ENCODE results near the gene PGBD5.
"Not testable (repeated sequence)": the region's sequence is repeated elsewhere in the genome, so short reads cannot be mapped to it uniquely, and the experiment has no call there.

The PGBD5 gene

DNA sequence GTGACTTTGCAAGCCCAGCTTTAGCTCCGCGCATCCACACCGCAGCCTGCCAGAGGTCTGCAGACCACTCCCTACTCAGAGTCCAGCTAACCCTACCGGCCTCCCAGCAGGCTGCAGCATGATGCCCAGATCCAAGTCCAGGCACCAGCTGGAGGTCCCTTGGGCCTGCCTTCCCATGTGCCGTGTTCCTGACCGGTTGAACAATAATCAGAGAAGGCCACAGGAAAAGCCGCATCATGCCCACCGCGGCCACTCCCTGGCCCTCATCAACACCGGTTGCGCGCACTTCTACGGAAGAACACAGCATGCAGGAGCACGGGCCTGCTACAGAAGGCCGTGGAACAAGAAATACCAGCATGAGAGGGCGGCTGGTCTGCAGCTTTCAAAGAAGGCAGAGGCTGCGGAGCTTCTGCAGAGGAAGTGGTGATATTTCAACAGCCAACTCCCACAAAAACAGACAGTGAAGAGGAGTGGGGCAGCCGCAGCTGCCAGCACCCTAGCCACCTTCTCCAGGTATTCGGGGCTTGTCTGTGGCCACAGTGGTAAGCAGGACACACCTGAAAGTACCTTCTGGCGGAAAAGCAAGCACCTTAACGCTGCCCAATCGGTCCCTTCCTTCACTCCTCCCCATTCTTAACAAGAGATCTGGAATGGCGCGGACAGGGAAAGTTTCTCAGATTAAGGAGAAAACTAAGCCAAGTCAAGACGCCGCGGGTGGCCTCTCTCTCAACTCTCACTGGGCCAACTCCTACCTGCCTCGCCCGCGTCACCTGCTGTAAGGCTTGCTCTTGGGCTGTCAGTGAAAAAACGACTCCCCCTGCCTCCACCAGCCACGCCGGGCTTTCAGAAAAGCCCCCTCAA is 1.5 kb downstream of the PGBD5 start:
- DNase-seq, result no peak

DNA sequence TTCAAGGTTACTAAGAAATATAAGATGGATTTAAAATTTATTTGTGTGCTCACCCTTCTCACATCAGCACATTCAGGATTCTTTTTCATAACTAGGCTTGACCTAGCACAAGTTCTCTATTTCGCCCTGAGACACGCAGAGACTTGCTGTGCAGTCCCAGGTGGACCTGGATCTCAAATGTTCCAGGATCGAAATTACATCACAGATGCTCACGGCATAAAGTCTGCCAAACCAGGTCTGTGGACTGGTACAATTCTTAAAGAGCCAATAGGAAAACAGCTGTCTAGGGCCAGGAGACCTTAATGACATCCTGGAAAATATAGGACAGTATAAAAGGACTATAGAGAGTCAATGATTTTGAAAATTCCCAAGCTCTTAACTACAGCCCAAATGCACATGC is 2.2 kb downstream of the PGBD5 start:
- DNase-seq, result no peak

DNA sequence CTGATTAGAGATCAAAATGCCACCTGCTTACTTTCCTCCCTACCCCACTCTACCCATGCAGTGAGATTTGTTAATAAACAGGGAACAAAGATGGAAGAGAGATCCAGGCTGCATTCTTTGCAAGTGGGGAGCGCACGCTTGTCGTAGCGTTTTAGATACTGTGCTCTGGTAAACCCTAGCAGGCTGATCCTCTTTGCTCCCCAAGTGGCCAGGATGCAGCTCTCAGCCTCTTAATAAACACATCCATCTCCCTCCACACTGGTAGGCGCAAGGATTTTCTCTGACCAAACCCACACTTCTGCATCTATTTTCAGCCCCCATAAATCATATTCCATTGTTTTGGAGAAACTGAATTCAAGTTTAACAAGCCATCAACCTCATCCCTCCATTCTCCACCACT is 2.9 kb downstream of the PGBD5 start:
- no peak for DNase-seq

DNA sequence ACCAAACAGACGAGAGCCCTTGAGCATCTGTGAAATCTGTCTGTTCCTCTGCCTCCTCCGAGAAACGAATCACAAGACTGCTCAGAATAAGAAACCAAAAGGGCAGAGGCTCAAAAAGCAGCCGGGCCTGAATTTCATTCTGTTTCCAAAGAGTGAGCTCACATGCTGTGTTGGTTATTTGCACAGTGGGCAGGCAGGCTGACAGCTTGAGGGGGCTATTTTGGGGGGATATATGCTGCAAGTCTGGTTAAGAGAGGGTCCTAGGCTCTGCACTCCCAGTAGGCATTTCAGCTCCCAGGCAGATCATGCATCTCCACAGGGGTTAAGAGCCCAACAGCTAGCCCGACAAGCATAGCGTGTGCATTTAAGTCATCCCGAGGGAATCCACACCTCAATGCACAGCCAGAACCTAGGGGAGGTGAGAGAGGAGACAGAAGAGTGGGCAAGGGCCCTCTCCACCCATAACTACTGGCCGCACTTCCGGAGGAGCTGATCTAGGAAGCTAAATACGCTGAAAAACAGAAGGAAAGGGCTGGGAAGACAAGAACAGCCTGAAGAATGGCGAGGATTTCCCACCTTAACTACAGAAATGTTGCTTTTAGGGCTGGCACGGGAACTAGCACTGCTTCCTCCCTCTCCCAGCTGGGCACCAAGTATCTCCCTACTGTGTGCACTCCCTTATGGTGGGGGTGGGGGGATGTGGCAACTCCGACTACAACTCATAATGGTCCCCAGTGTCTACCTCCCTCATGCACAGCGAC is 3.7 kb downstream of the PGBD5 start:
- no peak for DNase-seq

DNA sequence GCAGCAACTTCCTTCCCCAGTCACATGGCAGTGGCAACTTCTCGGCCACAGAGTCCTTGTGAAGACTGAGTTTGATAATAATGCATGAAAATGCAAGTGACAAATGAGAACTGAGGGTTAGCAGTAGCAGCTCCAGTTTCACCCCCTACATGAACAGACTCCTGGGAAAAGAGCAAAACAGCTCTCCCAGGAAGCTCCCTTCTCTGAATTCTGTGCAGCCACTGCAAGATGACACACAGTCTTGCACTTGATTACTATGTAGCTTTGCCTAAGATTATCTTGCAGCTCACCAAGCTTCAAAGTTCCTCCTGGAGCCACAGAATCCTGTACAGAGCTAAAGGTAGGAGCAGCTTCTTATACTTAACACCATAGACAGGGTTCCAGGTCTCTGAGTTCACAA is 4.7 kb downstream of the PGBD5 start:
- no peak for DNase-seq

DNA sequence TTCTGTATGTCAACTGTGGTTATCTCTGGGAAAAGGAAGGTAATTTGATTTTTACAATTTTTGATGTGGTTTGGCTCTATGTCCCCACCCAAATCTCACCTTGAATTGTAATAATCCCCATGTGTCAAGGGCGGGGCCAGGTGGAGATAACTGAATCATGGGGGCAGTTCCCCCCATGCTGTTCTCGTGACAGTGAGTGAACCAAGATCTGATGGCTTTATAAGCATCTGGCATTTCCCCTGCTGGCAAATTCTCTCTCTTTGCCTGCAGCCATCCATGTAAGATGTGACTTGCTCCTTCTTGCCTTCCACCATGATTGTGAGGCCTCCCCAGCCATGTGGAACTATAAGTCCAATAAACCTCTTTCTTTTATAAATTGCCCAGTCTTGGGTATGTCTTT is 5.8 kb downstream of the PGBD5 start:
- not testable (repeated sequence) for DNase-seq

DNA sequence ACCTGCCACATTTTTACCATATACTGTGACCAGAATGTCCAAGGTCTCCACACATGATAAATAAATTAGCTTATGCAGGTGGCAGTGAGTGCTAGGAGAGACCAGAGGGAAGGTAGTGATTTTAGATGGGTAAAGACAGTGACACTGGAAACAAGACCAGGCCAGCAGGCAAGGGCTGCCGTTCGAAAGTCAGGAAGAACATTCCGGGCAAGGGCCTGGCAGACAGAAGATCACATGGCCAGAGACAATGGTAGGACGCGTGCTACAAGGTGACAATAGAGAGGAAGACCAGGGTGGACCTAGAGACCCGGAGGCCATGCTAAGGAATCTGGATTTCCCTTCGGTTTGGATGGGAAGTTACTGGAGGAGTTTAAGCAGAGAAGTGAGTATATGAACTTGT is 9.7 kb downstream of the PGBD5 start:
- DNase-seq, result no peak

DNA sequence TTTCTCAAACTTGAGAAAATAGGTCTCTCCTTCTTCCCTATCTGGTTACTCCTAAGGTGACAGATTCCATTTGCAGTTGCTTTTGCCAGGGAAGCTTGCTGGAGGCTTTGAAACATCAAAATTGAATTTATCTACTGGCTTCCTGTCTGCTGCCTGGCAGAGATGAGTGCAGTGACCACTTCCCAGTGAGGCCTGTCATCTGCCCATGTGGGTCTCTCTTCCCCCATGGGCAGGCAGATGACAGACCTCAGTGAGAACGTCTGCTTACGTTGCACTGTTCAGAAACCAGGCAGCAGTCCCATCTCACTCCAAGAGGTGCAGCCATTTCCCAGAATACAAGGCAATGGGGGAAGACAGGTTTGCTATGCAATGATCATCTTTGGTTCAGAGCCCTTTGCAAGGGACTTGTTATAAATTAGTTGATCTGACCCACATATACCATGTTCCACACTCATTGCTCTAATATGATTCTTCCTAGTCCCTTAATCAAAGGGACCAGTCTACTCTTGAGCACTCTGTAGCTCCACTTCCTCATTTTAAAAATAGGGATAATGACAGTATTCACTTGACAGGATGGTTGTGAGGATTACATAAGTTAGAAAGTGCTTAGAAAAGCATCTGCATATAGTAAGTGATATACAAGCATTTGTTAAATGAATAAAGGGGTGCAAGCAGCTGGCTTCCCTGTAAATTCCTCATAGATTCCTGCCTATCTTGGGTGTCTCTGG is 10.6 kb downstream of the PGBD5 start:
- no peak for DNase-seq

DNA sequence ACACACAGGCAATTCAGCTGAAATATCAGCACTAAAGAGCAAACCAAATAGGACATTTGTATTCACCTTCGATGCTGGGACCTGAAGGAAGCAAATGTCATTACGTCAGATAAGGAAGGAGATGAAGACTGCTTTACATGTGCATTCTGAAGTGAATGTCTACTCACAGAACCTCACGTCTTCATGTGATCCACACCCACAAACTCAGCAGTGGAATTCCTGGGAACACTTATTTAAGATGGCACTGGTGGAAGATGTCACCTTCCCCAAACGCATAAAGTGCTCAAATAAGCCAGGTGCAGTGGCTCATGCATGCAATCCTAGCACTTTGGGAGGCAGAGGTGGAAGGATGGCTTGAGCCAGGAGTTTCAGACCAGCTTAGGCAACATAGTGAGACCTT is 11.4 kb downstream of the PGBD5 start:
- no peak for DNase-seq

DNA sequence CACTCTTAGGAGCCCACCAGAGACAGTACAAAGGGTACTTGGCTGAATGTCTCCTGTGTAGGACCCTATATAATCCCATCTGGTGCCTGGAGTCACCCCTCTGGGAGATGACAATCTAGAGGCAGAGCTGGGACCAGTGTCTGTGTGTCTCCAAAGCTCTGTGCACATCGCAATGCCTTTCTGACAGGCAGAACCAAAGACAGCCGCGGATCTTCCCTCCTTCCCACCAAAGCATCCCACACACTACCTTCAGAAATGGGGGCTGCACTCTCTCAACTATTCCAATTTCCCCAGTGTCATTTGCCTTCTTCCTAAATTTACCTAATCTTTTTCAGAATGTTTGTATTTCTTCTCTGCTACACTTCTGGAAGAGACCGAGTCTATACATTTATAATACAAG is 12.0 kb downstream of the PGBD5 start:
- DNase-seq, result no peak

DNA sequence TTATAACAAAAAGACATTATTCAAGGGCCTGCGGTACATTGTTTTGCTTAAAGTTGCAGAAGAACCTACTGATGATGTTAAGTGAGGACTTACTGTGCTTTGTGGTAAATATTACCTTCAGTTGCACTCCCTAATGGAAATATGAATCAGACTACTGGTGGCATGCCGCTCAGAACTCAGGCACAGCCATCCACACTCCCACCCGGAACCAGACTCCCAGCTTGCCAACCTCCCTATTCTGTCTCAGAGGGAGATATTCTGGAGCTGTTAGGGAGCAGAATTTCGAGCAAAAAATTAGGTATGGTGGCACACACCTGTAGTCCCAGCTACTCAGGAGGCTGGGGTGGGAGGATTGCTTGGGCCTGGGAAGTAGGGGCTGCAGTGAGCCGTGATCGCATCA is 13.1 kb downstream of the PGBD5 start:
- DNase-seq, result no peak

DNA sequence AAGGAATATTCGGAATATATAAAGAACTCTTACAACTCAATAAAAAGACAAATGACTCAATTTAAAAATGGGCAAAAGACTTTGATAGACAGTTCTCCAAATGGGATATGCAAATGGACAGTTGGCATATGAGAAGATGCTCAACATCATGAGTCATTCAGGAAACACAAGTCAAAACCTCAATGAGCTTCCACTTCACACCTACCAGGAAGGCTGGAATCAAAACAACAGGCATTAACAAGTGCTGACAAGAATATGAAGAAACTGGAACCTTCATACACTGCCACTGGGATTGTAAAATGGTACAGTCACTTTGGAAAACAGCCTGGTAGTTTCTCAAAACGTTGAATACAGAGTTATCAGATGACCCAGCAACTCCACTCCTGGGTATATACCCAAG is 17.2 kb downstream of the PGBD5 start:
- no peak for DNase-seq

DNA sequence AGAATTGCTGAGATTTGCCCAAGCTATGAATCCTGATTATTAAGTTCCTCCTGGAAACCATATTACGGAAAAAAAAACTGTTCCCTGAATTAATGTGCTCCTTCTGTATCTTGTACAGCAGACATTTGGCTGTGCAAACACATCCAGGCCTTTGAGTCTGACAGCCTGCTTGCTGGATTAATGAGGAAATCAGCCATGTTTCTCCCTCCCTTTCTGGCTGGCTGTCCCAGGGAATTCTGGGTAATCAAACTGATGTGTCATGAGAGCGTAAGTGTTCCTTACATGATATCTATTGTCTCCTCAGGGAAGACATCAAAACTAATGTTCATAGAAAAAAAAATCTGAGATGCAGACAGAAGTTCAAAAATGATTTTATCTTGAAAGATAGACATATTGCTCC is 18.8 kb downstream of the PGBD5 start:
- DNase-seq, result no peak

DNA sequence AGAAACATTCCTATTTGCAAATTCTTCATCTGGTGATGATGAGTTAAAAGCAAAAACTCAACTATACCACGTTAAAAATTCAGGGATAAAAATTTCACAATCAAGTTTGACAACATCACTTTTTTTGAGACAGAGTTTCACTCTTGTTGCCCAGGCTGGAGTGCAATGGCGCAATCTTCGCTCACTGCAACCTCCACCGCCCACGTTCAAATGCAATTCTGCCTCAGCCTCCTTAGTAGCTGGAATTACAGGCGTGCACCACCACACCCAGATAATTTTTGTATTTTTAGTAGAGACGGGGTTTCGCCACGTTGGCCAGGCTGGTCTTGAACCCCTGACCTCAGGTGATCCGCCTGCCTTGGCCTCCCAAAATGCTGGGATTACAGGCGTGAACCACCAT is 19.4 kb downstream of the PGBD5 start:
- not testable (repeated sequence) for DNase-seq

DNA sequence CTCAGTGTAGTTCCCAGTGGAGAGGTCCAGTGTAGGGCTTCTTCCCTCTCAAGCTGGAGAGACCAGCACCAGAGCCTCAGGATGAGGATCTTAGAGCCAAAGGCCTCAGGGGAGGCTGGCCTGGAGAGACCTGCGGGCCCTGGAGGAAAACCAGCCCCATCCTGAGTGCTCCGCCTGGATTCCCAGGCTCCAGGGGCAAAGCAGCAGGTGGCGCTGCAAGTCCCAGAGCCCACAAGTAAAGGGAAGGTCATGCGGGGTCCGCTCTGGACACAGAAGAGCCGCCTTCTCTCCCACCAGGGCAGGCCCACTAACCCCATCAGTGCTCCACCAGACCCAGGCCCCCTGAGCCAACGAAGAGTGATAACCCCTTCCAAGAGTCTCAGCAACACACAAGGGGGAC is 22.7 kb downstream of the PGBD5 start:
- DNase-seq, result no peak

DNA sequence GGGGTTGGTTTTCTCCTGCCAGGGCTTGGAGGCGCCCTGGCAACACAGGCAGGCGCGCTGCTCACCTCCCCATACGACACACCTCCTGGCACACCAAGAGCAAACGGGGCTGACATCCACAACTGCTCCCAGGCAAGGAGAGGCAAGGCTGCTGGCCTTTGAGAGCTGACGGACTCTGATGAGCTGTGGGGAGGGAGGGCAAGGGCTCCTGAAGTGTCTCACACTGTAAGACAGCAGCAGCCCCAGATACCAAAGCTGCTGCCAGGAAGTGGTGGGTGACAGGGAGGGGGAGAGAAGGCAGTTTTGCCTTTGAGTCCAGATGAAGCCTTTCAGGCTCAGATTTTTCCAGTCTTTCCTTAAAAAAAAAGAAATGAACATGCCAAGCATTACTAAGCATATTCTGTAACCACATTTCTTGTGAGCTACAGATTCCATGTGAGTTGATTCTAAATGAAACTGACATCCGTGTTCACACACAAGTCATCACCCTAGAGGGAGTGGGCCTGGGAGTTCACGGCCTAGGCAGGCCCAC is 24.3 kb downstream of the PGBD5 start:
- DNase-seq, result no peak

DNA sequence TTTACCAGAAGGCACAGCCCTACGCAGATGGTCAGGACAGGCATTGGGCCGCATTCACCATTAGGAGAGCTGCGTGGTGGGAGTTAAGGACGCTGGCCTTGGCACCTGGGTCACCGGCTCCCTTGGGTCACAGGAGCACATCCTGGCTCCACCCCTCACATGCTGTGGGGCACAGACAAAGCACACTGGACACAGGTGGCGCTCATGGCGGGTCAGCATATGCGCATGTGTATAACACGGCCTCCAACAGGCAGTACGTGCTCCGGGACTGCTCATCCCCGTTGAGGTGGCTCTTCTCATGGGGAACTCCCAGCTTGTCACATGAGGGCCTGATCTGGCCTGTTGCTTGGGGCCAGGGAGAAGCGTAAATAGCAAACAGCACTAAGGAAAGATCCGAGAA is 25.0 kb downstream of the PGBD5 start:
- no peak for DNase-seq

DNA sequence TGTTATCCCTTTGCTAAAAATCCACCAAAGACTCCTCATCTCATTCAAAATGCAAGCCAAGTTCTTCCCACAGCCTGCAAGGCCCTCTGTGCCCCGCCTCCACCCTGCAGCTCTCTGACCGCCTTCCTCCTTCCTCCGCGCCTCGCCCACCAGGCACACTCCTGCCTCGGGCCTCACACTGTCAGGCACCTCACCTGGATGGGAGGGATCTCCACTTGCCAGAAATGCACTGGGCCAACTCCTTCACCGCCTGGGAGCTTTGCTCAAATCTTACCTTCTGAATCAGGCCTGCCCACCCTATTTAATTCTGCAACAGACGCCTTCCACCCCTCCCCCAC is 26.2 kb downstream of the PGBD5 start:
- DNase-seq, result no peak

DNA sequence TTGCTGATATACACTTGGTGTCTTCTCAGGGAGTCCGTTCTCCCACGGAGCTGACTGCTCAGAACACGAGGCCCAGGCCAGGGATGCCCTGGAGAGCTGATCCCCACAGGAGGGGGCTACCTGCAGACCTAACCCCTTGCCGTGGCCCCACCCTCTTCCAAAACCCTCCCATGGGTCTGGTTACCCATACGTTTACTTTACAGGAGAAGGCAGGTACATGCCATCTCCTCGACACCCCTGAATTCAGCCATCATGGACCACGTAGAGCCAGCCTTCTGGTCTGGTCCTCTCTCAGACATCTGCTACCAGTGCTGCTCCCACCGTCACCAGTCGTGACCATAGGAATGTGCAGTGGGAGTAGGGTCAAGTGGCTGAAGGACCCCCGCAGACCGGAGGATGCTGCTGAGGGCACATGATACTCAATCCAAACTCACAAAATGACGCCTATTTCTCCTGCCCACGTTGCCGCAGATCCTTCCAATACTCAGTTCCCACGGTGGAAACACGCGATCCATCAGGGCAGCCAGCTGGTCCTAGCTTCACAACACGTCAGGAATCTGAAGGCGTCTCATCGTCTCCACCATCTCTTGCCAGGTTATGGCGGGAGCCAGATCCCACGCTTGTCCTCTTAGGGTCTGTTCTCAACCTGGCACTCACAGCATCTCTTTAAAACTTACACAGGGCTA is 26.7 kb downstream of the PGBD5 start:
- DNase-seq, result no peak

DNA sequence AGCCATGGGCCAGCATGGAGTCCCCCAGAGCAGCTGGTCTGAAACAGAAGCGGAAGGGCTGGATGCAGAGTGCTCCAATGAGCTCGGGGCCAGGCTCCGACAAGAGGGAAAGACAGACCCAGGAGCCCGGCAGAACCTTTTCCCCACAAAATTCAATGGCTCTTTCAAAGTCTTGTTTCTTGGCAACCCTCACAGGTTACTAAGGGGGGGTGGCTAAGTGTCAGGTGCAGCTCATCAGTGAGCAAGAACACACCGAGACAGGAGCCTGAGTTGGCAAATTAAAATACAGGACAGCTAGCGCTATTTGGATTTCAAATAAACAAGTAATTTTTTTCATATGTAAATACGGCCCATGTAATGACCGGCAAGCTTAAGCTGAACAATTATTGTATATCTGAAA is 27.3 kb downstream of the PGBD5 start:
- no peak for DNase-seq

DNA sequence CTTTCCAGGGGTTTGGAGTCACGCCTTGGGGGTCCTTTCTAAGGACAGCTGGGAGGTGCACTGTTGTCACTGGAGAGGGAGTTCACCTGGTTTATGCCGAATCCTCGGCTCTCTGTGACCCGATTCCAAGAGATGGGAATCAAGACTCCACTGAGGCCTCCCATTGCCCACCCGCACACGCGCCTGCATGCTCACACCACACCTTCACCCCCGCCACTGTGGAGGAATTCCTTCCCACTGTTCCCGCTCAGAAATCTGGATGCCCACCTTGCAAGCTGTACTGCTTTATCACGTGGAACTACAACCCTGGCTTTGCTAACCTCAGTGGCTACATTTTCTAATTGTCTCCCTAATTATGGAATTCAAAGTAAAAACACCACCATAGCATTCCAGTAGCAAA is 29.2 kb downstream of the PGBD5 start:
- DNase-seq, result no peak

DNA sequence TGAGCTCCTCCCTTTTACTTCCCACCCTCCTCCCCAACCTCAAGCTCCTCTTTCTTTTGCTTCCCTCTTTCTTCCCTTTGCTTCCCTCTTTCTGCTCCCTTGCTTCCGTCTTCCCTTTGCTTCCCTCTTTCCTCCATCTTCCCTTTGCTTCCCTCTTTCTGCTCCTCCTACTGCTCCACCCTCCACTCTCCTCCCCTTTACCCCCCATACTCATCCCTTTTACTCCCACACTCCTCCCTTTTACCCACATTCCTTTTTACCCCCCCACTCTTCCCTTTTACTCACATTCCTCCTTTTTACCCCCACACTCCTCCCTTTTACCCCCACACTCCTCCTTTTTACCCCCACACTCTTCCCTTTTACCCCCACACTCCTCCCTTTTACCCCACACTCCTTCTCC is 30.2 kb downstream of the PGBD5 start:
- DNase-seq, result no peak

DNA sequence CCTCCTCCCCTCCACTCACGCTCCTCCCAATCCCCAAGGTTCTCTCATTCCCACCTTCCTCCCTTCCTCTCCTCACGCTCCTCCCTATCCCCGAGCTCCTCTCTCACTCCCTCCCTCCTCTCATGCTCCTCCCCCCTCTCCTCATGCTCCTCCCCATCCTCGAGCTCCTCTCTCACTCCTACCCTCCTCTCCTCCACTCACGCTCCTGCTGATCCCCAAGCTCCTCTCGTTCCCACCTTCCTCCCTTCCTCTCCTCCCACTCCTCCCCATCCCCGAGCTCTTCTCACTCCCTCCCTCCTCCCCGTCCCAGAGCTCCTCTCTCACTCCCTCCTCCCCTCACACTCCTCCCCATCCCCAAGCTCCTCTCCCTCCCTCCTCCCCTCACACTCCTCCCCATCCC is 31.4 kb downstream of the PGBD5 start:
- no peak for DNase-seq

All from KG1 (cell line).